22Rv1 (cell line): ENCODE measurements around the gene CCL17.

Experiments
- H3K27ac ChIP-seq: fragments of 450-650 bp; 2 replicates; pipeline ENCODE4 v1.5.1; 2017
- CTCF ChIP-seq: fragments of 450-650 bp; IDR thresholded peaks from 2 replicates; pipeline ENCODE4 v1.5.1; 2017; ENCODE audit warnings: mild to moderate bottlenecking
- ZFX ChIP-seq: fragments of 450-650 bp; IDR thresholded peaks from 2 replicates; pipeline ENCODE4 v1.6.1; 2017; ENCODE audit warnings: antibody characterized with exemption, borderline replicate concordance

CCL17 gene

GRCh38 chr16:57444711-57445110 is 40.1 kb downstream of the CCL17 start:
- no peak for TF ChIP-seq ZFX
- TF ChIP-seq CTCF: no peak
- H3K27ac ChIP-seq: no peak overlapping the region

- H3K27ac ChIP-seq: no peak overlapping the region
Observed at GRCh38 chr16:57445510-57445909, 40.9 kb downstream of the CCL17 start.

GRCh38 chr16:57446531-57447185 is 42.1 kb downstream of the CCL17 start:
- peak overlapping the region; percentile 80 for H3K27ac ChIP-seq
- TF ChIP-seq ZFX (no peak), CTCF (no peak)

More at GRCh38 chr16:57445510-57445909, 40.9 kb downstream of the CCL17 start:
- TF ChIP-seq ZFX (no peak), CTCF (no peak)

GRCh38 chr16:57447186-57447962 is 42.8 kb downstream of the CCL17 start, which contains the start of the genes CIAPIN1 and COQ9:
Gene CIAPIN1 (minus strand): TSS chr16:57447385. CDS start chr16:57440928, 6,457 bp downstream.
Gene COQ9 (plus strand): TSS chr16:57447479. CDS start chr16:57447506, 27 bp downstream.
- peak within 1 kb of the TSS; percentile 80 for H3K27ac ChIP-seq
- no peak for TF ChIP-seq CTCF
- TF ChIP-seq ZFX: no peak

GRCh38 chr16:57452021-57452420 is 47.5 kb downstream of the CCL17 start:
- no peak overlapping the region for H3K27ac ChIP-seq
- TF ChIP-seq ZFX: no peak
- TF ChIP-seq CTCF: no peak

- peak within 1 kb of the TSS; percentile 64 for H3K27ac ChIP-seq
- TF ChIP-seq CTCF (peak; percentile 95), ZFX (no peak)
Observed at GRCh38 chr16:57462209-57462977, 57.8 kb downstream of the CCL17 start, which contains the start of gene POLR2C. Gene POLR2C (plus strand): TSS chr16:57462679. CDS start chr16:57462725, 46 bp downstream.
